ENCODE results near the gene ZSWIM8. TPM values are rescaled to one million over a fixed set of nuclear protein-coding genes. Genes with fewer than 3 reads are reported as not detected.

ZSWIM8 gene
- total RNA-seq, 4 donors from 2014 or later, result 52.6 to 81.4 (median 78.9) TPM

GRCh38 chr10:73743905-73744663 lies 41.3 kb upstream of the ZSWIM8 start, which contains the start of gene SEC24C:
SEC24C (plus strand) TSS chr10:73744372; CDS start chr10:73746833, 2,461 bp downstream.
- H3K27me3 ChIP-seq, result no peaks in the 10 kb centered on the region
- intact Hi-C loops (cut with DNase I; ENCODE audit: low total_unique reads), result loop anchor here (1.0 to 2.0 kb wide), 3 partner anchors 14 to 90 kb away; partner anchors contain the start of gene ZSWIM8
- in situ Hi-C loops (cut with MboI; ENCODE audit: low sequenced_read_pairs in 4 of 4), result no loop called here

GRCh38 chr10:73744664-73744975 lies 40.8 kb upstream of the ZSWIM8 start:
- peaks cover 0 to 30% of the 10 kb centered on the region in 2 donors for H3K36me3 ChIP-seq
- in situ Hi-C loops (cut with MboI; ENCODE audit: low sequenced_read_pairs in 4 of 4), result no loop called here
- intact Hi-C loops (cut with DNase I; ENCODE audit: low total_unique reads), result loop anchor here (1.0 to 2.0 kb wide), 3 partner anchors 14 to 90 kb away; partner anchors contain the start of gene ZSWIM8

More at GRCh38 chr10:73743905-73744663, 41.3 kb upstream of the ZSWIM8 start, which contains the start of gene SEC24C:
- H3K4me3 ChIP-seq, result peak within 1 kb of the TSS; percentile 74 to 93 (median 86)
- DNase-seq (peak; percentile 94 to 95), ATAC-seq (peak; percentile 96 to 97)
- H3K4me1 ChIP-seq, result peaks cover 34 to 37% of the 10 kb centered on the region in 2 donors
- peak; percentile 45 to 51 for TF ChIP-seq POLR2A (IDR thresholded peaks at IDR 0.05)
- peak in 1 of 5 experiments; percentile 16 for TF ChIP-seq CTCF (IDR thresholded peaks at IDR 0.05 in 4 of 5, conservative IDR thresholded peaks at IDR 0.05 in 1 of 5)
- H3K9me3 ChIP-seq, result no peaks in the 10 kb centered on the region
- peak within 1 kb of the TSS; percentile 85 to 96 (median 90) for H3K27ac ChIP-seq
- H3K36me3 ChIP-seq, result peaks cover 0 to 25% of the 10 kb centered on the region in 2 donors

GRCh38 chr10:73746721-73747120 lies 38.7 kb upstream of the ZSWIM8 start:
- DNase-seq (no peak), ATAC-seq (no peak)
- Histone ChIP-seq H3K9me3 (no peaks in the 10 kb centered on the region), H3K27ac (no peak overlapping the region), H3K4me3 (no peak overlapping the region), H3K27me3 (no peaks in the 10 kb centered on the region), H3K36me3 (peaks cover 0 to 48% of the 10 kb centered on the region in 2 donors), H3K4me1 (peaks cover 35 to 45% of the 10 kb centered on the region in 2 donors)
- in situ Hi-C loops (cut with MboI; ENCODE audit: low sequenced_read_pairs in 4 of 4) (no loop called here), intact Hi-C loops (cut with DNase I; ENCODE audit: low total_unique reads) (no loop called here)
- TF ChIP-seq POLR2A (IDR thresholded peaks at IDR 0.05) (no peak), CTCF (IDR thresholded peaks at IDR 0.05 in 4 of 5, conservative IDR thresholded peaks at IDR 0.05 in 1 of 5) (no peak)

More at GRCh38 chr10:73744664-73744975, 40.8 kb upstream of the ZSWIM8 start:
- H3K9me3 ChIP-seq, result no peaks in the 10 kb centered on the region
- TF ChIP-seq POLR2A (IDR thresholded peaks at IDR 0.05), result no peak
- TF ChIP-seq CTCF (IDR thresholded peaks at IDR 0.05 in 4 of 5, conservative IDR thresholded peaks at IDR 0.05 in 1 of 5), result no peak
- no peaks in the 10 kb centered on the region for H3K27me3 ChIP-seq
- DNase-seq (peak in 1 of 2 donors; percentile 12), ATAC-seq (peak; percentile 16 to 21)
- peaks cover 35 to 38% of the 10 kb centered on the region in 2 donors for H3K4me1 ChIP-seq
- H3K4me3 ChIP-seq, result peak overlapping the region; percentile 74 to 93 (median 86)
- peak overlapping the region; percentile 85 to 96 (median 90) for H3K27ac ChIP-seq

GRCh38 chr10:73750819-73751218 lies 34.6 kb upstream of the ZSWIM8 start:
- Histone ChIP-seq H3K27ac (no peak overlapping the region), H3K9me3 (no peaks in the 10 kb centered on the region), H3K27me3 (no peaks in the 10 kb centered on the region), H3K4me3 (no peak overlapping the region), H3K36me3 (peaks cover 0 to 83% of the 10 kb centered on the region in 2 donors), H3K4me1 (peaks cover 9 to 19% of the 10 kb centered on the region in 2 donors)
- TF ChIP-seq CTCF (IDR thresholded peaks at IDR 0.05 in 4 of 5, conservative IDR thresholded peaks at IDR 0.05 in 1 of 5) (no peak), POLR2A (IDR thresholded peaks at IDR 0.05) (no peak)
- in situ Hi-C loops (cut with MboI; ENCODE audit: low sequenced_read_pairs in 4 of 4), result loop anchor here in 1 of 4 donors (25.0 kb wide), 1 partner anchor 214 kb away; no protein-coding TSS in a partner anchor
- intact Hi-C loops (cut with DNase I; ENCODE audit: low total_unique reads), result no loop called here
- ATAC-seq (no peak), DNase-seq (no peak)

Data from gastrocnemius medialis (tissue), 4 donors.